ENCODE measurements around the gene CCNB2. TPM values are rescaled to one million over a fixed set of nuclear protein-coding genes. Genes with fewer than 3 reads are reported as not detected.

The CCNB2 gene
- total and polyA plus RNA-seq, 9 of the 15 experiments (the other 6 are each of a cell fraction or from before 2014, with no cell fraction given): 84.8 to 266 (median 124) TPM

GRCh38 chr15:59104912-59105732 lies at the start of gene CCNB2 (continued):
- TF ChIP-seq FUS (optimal IDR thresholded peaks at IDR 0.05; ENCODE audit: low read depth, low read length) (no peak), BMI1 (IDR thresholded peaks at IDR 0.05; ENCODE audit: low read length) (no peak), RUNX1 (IDR thresholded peaks at IDR 0.05; ENCODE audit: low read depth) (no peak), USF2 (CRISPR knock-in tag; IDR thresholded peaks at IDR 0.05) (peak; percentile 67), POLR3G (IDR thresholded peaks at IDR 0.05; ENCODE audit: extremely low read depth, insufficient read length, insufficient replicate concordance) (no peak), TAF9B (IDR thresholded peaks at IDR 0.05; ENCODE audit: partially characterized antibody) (peak; percentile 67), ZBTB1 (CRISPR knock-in tag; IDR thresholded peaks at IDR 0.05; ENCODE audit: borderline replicate concordance, low read depth) (peak; percentile 70; the same call in 1 of the 2 replicates), EHMT2 (IDR thresholded peaks at IDR 0.05) (no peak), ARHGAP35 (IDR thresholded peaks at IDR 0.05; ENCODE audit: partially characterized antibody) (no peak), ZNF511 (CRISPR knock-in tag; IDR thresholded peaks at IDR 0.05) (no peak; the same call in 1 of the 2 replicates), NFRKB (IDR thresholded peaks at IDR 0.05; ENCODE audit: low read depth) (no peak; the same call in none of the 2 replicates), ZNF707 (CRISPR knock-in tag; conservative IDR thresholded peaks at IDR 0.05) (no peak), ATF1 (CRISPR knock-in tag; IDR thresholded peaks at IDR 0.05) (no peak), ATF1 (tag; IDR thresholded peaks at IDR 0.05) (peak; percentile 89), BCLAF1 (IDR thresholded peaks at IDR 0.05; ENCODE audit: borderline replicate concordance in 1 of 2, control insufficient read depth in 1 of 2, low read depth in 2 of 2, low read length in 1 of 2) (no peak), FOXK2 (conservative IDR thresholded peaks at IDR 0.05 in 1 of 2, IDR thresholded peaks at IDR 0.05 in 1 of 2; ENCODE audit: low read depth in 2 of 2) (0 out of 4 replicates have a peak, but pooled peaks of 1 of the 2 experiments have one; percentile 18), HDAC1 (IDR thresholded peaks at IDR 0.05) (peak in 1 of 2 experiments; percentile 95; a peak in 2 of 4 replicates), POLR2A (conservative IDR thresholded peaks at IDR 0.05) (peak; percentile 96), NR0B1 (IDR thresholded peaks at IDR 0.05; ENCODE audit: partially characterized antibody) (no peak), NFXL1 (CRISPR knock-in tag; IDR thresholded peaks at IDR 0.05) (no peak), ZNF639 (CRISPR knock-in tag; conservative IDR thresholded peaks at IDR 0.05 in 1 of 2, IDR thresholded peaks at IDR 0.05 in 1 of 2) (no peak)
